Naive thymus-derived CD8-positive, alpha-beta T cell (primary cell): Measurements from ENCODE around the gene TTC32. TPM values are rescaled to one million over a fixed set of nuclear protein-coding genes. Genes with fewer than 3 reads are reported as not detected.

ENCODE experiments used
- ATAC-seq, 2 donors: fragments of 150-1000 bp; cut with Tn5 transposase in 1 of 2; sonication (Bioruptor Pico), chemical (Tn5 transposase) in 1 of 2; 1 replicate in 1 of 2; 2 replicates in 1 of 2; pipeline ENCODE4 v1.10.0; 2021; ENCODE audit warnings: mild to moderate bottlenecking in 2 of 2, moderate library complexity in 2 of 2
- POLR2A ChIA-PET: fragments of 350-600 bp; sonication (Branson Sonifier 250); formaldehyde crosslinking; loops from one replicate; lab custom pipeline; 2021; ENCODE audit warnings: antibody characterized with exemption; lab: Charles Lee
- DNase-seq, 10 donors: peaks; one replicate each; pipeline versions ENCODE4 v3.0.0 to v3.0.0-alpha.2; 2020 to 2022
- H3K27ac Mint-ChIP-seq, 10 donors: one replicate each; pipeline ENCODE4 v1.8.0; 2020 to 2022; ENCODE audit warnings: mild to moderate bottlenecking in 10 of 10, mixed read lengths in 10 of 10, moderate library complexity in 4 of 10, inconsistent platforms in 1 of 10
- H3K27me3 Mint-ChIP-seq, 5 donors: one replicate each; pipeline ENCODE4 v1.8.0; 2021 to 2022; ENCODE audit warnings: mixed read lengths in 5 of 5
- H3K36me3 Mint-ChIP-seq, 3 donors: one replicate each; pipeline ENCODE4 v1.8.0; 2020 to 2022; ENCODE audit warnings: mixed read lengths in 3 of 3, mild to moderate bottlenecking in 2 of 3, inconsistent platforms in 1 of 3
- H3K4me1 Mint-ChIP-seq, 4 donors: one replicate each; pipeline ENCODE4 v1.8.0; 2021 to 2022; ENCODE audit warnings: mixed read lengths in 4 of 4
- H3K4me3 Mint-ChIP-seq, 10 donors: one replicate each; pipeline ENCODE4 v1.8.0; 2020 to 2022; ENCODE audit warnings: mild to moderate bottlenecking in 10 of 10, mixed read lengths in 10 of 10, moderate library complexity in 6 of 10, inconsistent platforms in 1 of 10
- H3K9me3 Mint-ChIP-seq, 9 donors: one replicate each; pipeline ENCODE4 v1.8.0; 2020 to 2022; ENCODE audit warnings: mixed read lengths in 9 of 9, mild to moderate bottlenecking in 3 of 9, inconsistent platforms in 1 of 9, moderate library complexity in 1 of 9
- polyA plus RNA-seq, 3 donors: library from polyadenylated mRNA; unstranded; fragments of 300-500 nt; fragmentation: Illumina TruSeq; gene quantifications; one replicate each; pipeline ENCODE4 v1.2.3, GENCODE V29; 2021
- total RNA-seq, 8 experiments: library from RNA in 2 of 8; stranded (reverse) in 2 of 8; gene quantifications; one replicate each; pipeline ENCODE4 v1.2.3 and lab custom pipeline; 2021 to 2026

Gene TTC32
- total and polyA plus RNA-seq, 5 experiments from 2014 or later: 21.9 to 66.5 (median 37.0) TPM

DNA sequence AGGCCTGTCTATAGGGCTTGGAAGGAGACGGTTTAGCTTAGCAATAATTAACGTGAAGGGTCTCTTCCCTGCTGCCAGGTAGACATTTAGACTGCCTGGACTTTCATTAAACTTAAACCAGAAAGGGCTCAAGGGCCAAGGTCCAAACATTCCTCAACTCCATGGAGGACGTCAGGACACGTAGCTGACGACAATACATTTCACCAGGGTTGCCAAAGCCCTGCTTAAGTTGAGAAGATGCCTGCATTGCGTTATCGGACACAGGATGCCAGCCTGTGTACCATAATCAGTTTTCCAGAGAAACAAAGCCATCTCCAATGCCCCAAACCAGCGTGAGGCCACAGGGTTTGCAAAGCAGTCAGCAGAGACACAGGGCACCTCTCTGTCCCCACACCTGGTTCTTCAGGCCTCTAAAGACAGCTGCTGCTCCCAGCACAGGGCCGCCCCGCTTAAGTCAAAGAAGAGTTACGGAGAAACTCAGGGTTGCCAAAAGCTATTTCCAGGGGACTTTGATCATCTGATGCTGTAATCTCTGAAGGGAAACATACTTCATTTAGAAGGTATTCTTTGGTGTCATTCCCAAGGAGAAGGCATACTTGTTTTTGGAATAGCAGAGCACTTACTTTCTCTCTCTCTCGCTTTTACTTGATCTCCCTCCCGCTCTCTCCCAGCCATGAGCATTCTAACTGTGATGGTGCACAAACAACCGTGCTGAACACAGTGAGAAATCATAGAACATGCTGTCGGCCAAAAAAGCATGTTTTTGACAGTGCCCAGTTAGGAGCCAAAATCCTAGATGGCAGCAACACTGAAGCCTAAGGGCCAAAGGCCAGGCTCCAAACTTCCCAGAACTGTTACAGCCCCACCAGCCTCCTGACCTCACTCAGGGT is 46.0 kb downstream of the TTC32 start:
- Mint-ChIP-seq H3K27me3 (peaks cover 0 to 10% (median 6%) of the 10 kb centered on the region in 5 donors), H3K9me3 (no peaks in the 10 kb centered on the region), H3K4me3 (no peak overlapping the region), H3K27ac (no peak overlapping the region), H3K36me3 (no peaks in the 10 kb centered on the region), H3K4me1 (no peaks in the 10 kb centered on the region)
- POLR2A ChIA-PET: no interaction called here
- ATAC-seq (no peak), DNase-seq (no peak)

DNA sequence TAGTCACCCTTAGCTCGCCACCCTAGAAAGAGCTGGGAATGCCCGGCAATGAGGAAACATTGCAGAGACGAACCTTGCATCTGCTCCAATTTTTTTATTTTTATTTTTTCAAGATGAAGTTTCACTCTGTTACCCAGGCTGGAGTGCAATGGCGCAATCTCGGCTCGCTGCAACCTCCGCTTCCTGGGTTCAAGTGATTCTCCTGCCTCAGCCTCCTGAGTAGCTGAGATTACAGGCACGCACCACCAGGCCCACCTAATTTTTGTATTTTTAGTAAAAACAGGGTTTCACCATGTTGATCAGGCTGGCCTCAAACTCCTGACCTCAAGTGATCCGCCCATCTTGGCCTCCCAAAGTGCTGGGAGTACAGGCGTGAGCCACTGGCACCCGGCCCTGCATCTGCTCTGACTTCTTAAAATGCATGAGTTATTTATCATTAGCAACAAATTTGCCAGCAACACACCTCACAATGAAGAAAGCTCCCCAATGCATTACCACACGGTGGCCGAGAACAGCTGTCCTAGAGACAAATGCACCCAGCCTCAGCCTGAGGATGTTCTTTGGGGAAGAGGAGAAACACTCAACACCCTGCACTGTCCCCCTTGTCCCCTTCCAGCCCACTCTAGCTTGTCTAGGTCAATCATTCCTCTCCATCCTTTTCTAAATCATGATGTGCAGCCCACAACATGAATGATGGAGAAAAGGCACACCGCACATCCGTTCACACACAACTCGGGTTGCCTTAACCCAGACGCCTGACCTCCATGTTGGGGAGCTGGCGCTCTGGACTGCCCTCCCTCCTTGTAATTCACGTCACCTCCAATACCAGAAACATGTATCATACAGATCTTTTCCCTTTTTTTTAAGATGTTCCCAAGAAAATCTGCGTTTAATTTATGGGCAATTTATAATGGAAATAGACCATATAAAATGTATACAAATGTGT is 46.9 kb downstream of the TTC32 start:
- Mint-ChIP-seq H3K4me3 (no peak overlapping the region), H3K4me1 (no peaks in the 10 kb centered on the region), H3K9me3 (no peaks in the 10 kb centered on the region), H3K36me3 (no peaks in the 10 kb centered on the region), H3K27me3 (peaks cover 0 to 10% (median 6%) of the 10 kb centered on the region in 5 donors), H3K27ac (no peak overlapping the region)
- ATAC-seq (no peak), DNase-seq (no peak)
- POLR2A ChIA-PET: no interaction called here

DNA sequence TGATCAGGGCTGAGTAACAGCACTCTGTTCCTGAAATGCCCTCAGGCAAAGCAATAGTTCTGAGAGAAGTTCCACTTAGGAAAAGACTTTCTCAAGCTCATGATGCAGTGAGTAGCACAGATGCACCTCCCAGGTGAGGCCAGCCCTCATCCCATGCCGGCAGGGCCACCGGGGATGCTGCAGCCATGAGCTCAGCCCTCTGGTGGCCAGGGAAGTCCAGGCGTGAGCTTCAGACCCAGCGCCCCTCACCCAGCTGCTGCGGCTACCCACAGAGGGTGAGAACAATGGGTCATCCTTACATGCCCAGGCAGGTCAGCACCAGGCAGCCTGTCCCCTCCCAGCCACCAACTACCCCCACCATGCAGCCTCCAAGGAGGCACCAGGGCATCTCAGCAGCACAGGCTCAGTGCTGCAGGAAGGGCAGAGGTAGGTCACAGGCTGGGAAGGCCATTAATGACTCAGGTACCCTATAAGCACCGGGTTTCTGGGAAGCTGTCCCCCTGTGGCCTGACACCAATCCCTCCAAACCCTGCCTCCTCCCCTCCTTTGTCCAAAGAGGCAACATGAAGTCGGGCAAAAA is 50.6 kb downstream of the TTC32 start:
- H3K4me1 Mint-ChIP-seq: no peaks in the 10 kb centered on the region
- peaks cover 0 to 6% (median 0%) of the 10 kb centered on the region in 9 donors for H3K9me3 Mint-ChIP-seq
- ATAC-seq: no peak
- no peak for DNase-seq
- H3K27ac Mint-ChIP-seq: no peak overlapping the region
- POLR2A ChIA-PET: no interaction called here
- no peaks in the 10 kb centered on the region for H3K36me3 Mint-ChIP-seq
- no peak overlapping the region for H3K4me3 Mint-ChIP-seq
- peaks cover 0 to 5% (median 3%) of the 10 kb centered on the region in 5 donors for H3K27me3 Mint-ChIP-seq

DNA sequence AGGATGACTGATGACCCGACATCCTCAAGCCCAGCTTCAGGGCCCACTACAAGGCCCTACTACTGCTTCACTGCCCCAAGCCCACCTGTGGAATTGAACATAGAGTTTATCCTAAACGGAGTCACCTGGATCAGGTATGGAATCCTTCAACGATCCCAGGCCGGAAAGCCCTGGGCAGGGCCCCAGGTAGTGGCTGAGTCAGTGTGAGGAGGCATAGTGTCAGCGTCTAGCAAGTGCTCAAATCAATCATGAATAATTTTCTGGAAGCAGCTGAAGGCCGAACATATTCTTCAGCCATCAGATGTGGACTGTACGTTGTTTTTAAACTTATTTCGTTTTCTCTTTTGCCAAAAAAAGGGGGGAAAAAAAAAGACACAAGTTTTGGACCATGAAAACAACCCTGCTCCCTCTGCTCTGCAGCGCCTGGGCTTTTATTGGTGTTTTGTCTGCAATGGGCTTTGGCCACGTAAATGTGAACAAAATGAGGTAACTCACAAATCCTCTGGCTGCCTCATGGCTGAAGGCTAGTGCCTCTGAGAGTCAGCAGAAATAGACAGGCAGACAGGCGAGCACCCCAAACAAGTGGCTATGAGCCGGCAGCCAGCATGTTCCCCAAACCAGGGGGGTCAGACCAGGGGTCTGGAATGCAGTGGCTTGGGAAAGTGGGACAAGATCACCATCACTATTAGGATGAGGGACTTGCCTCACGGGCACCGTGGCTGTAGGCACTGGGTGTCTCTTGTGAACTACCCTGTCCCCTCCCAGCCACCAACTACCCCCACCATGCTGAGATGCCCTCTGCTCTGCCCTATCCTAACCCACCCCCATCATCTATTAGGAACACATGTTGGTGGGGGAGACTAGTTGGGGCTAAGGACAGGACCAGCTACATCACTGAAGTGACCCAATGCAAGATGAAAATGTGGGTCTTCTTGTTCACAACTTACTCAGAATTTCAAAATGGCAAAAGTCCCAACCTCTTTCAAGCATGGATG is 51.4 kb downstream of the TTC32 start:
- POLR2A ChIA-PET: no interaction called here
- DNase-seq (no peak), ATAC-seq (no peak)
- Mint-ChIP-seq H3K27me3 (peaks cover 3 to 11% (median 4%) of the 10 kb centered on the region in 5 donors), H3K4me3 (no peak overlapping the region), H3K27ac (peak overlapping the region in 1 of 10 donors; percentile 37), H3K4me1 (no peaks in the 10 kb centered on the region), H3K9me3 (peaks cover 0 to 6% (median 0%) of the 10 kb centered on the region in 9 donors), H3K36me3 (no peaks in the 10 kb centered on the region)

DNA sequence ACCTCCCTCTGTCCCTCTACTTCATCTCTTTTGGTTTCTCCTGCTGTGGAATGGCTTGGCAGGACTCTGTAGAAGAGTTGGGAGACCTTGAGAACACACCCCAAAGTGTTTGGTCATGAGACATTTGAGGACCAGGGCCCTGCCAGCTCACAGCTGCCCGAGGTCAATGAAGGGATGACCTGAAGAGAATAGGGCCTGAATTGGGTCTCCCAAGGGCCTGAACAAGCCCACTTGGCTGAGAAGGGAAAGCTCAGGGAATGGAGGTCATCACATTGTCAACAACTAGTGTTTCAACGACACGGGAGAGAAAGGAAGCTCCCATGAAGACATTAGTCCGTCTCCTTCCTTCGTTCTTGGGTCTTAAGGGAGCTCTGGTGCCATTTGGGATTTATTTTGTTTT is 52.8 kb downstream of the TTC32 start:
- Mint-ChIP-seq H3K36me3 (no peaks in the 10 kb centered on the region), H3K9me3 (peaks cover 0 to 6% (median 0%) of the 10 kb centered on the region in 9 donors)
- no peak for ATAC-seq

DNA sequence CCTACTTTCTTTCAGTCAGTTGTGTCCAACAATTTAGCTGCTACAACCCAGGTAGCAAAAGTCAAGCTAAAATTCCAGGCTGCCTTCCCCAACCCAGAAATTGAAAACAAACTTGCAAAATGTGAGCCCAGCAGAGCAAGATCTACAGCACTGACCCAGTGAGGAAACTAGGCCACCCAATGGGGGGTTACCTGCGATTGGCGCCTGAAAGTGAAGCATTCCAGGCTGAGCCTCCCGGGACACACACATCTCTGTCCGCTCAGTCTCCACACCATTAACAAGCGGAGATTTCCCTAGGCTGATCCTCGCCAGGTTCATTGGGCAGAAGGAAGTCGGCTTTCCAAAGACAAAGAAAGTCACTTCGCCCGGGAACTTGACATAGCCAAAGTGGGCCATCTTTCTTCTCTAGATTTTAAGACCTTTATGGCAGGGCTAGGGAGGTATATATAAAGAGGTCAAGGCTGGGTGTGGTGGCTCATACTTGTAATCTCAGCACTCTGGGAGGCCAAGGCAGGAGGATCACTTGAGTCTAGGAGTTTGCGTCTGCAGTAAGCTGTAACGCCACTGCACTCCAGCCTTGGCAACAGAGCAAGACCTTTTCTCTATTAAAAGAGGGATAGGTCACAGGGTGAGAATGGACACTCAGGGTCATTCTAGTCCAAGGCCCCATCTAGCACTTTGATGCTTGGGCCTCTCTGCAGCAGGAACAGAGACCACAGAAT is 53.6 kb downstream of the TTC32 start:
- DNase-seq: no peak
- no peaks in the 10 kb centered on the region for H3K36me3 Mint-ChIP-seq
- H3K27ac Mint-ChIP-seq: no peak overlapping the region
- peaks cover 0 to 6% (median 0%) of the 10 kb centered on the region in 9 donors for H3K9me3 Mint-ChIP-seq
- ATAC-seq: no peak
- H3K27me3 Mint-ChIP-seq: peaks cover 8 to 25% (median 20%) of the 10 kb centered on the region in 5 donors
- H3K4me1 Mint-ChIP-seq: peaks cover 0 to 3% (median 0%) of the 10 kb centered on the region in 4 donors
- no peak overlapping the region for H3K4me3 Mint-ChIP-seq
- POLR2A ChIA-PET: no interaction called here

More for the DNA sequence above, 52.8 kb downstream of the TTC32 start:
- DNase-seq: no peak
- POLR2A ChIA-PET: no interaction called here
- peaks cover 3 to 20% (median 14%) of the 10 kb centered on the region in 5 donors for H3K27me3 Mint-ChIP-seq
- H3K4me3 Mint-ChIP-seq: no peak overlapping the region
- no peak overlapping the region for H3K27ac Mint-ChIP-seq
- H3K4me1 Mint-ChIP-seq: no peaks in the 10 kb centered on the region

DNA sequence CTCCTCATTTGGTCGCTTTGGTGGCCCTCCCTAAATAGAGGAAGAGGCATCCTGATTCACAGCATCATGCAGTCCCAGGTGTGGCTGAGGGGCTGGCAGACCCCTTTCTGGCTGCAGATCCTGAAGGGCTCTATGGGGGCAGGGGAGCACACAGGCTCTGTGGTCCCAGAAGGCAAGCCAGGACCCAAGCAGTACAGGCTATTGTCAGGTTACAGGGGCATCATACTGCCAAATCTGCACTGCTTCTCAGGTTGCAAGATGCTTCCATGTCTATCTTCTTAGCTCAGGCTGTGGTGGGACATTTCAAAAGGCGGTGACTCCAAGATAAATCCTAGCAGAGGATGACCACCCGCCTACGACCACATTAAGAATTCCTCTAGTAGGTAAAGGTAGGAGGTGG is 54.3 kb downstream of the TTC32 start:
- Mint-ChIP-seq H3K36me3 (no peaks in the 10 kb centered on the region), H3K9me3 (peaks cover 0 to 6% (median 0%) of the 10 kb centered on the region in 9 donors), H3K4me1 (peaks cover 0 to 3% (median 0%) of the 10 kb centered on the region in 4 donors), H3K4me3 (no peak overlapping the region), H3K27ac (no peak overlapping the region), H3K27me3 (peaks cover 8 to 29% (median 25%) of the 10 kb centered on the region in 5 donors)
- DNase-seq: no peak
- ATAC-seq: no peak
- POLR2A ChIA-PET: no interaction called here

Other genes with a start within 250 kb of the TTC32 start
- 1 to 10 TPM; 4.8 to 5.6 TPM for gene WDR35, start 88.1 kb upstream of the TTC32 start, total RNA-seq
- gene WDR35, start 88.1 kb upstream of the TTC32 start, polyA plus RNA-seq: 1 to 10 TPM in 2 of 3 donors, under 1 TPM in 1; 0.91 to 1.8 (median 1.7) TPM
- gene MATN3, start 110.7 kb upstream of the TTC32 start, total RNA-seq: not detected
- not detected for gene MATN3, start 110.7 kb upstream of the TTC32 start, polyA plus RNA-seq
- 10 to 100 TPM; 45.7 to 46.0 TPM for gene LAPTM4A, start 149.6 kb upstream of the TTC32 start, total RNA-seq
- gene LAPTM4A, start 149.6 kb upstream of the TTC32 start, polyA plus RNA-seq: 100 to 1,000 TPM in 1 of 3 donors, 10 to 100 TPM in 2; 88.7 to 100 (median 97.1) TPM